Measurements from ENCODE around the gene PLXND1. TPM values are rescaled to one million over a fixed set of nuclear protein-coding genes. Genes with fewer than 3 reads are reported as not detected.

PLXND1 gene
- total RNA-seq, 4 donors from 2014 or later, result 191 to 351 (median 205) TPM

- TF ChIP-seq CTCF (IDR thresholded peaks at IDR 0.05; ENCODE audit: low read depth), result no peak
Measured at GRCh38 chr3:129536804-129537203, 69.7 kb downstream of the PLXND1 start.

- TF ChIP-seq CTCF (IDR thresholded peaks at IDR 0.05; ENCODE audit: low read depth), result no peak
Measured at GRCh38 chr3:129536374-129536667, 70.2 kb downstream of the PLXND1 start.

GRCh38 chr3:129535075-129535474 lies 71.4 kb downstream of the PLXND1 start:
- TF ChIP-seq CTCF (IDR thresholded peaks at IDR 0.05; ENCODE audit: low read depth), result no peak

GRCh38 chr3:129534428-129535027 lies 71.9 kb downstream of the PLXND1 start:
- TF ChIP-seq CTCF (IDR thresholded peaks at IDR 0.05; ENCODE audit: low read depth), result no peak

GRCh38 chr3:129533406-129533805 lies 73.1 kb downstream of the PLXND1 start:
- TF ChIP-seq CTCF (IDR thresholded peaks at IDR 0.05; ENCODE audit: low read depth), result no peak

GRCh38 chr3:129532261-129532660 lies 74.2 kb downstream of the PLXND1 start:
- no peak for TF ChIP-seq CTCF (IDR thresholded peaks at IDR 0.05; ENCODE audit: low read depth)

- TF ChIP-seq CTCF (IDR thresholded peaks at IDR 0.05; ENCODE audit: low read depth), result no peak
Measured at GRCh38 chr3:129531699-129532098, 74.8 kb downstream of the PLXND1 start.
